ENCODE data around the gene IDE.

DNA sequence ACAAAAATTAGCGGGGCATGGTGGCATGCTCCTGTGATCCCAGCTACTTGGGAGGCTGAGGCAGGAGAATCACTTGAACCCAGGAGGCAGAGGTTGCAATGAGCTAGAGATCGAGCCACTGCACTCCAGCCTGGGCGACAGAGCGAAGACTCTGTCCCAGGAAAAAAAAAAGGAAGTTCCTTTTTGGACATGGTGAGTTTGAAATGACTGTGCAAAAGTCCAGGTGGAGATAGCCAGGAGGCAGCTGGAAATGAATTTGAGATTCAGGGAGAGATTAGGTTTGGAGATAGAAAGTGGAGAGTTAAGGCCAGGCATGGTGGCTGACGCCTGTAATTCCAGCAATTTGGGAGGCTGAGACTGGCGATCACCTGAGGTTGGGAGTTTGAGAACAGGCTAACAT lies 143.8 kb downstream of the IDE start:
- no peak for TF ChIP-seq POLR2A (IDR thresholded peaks at IDR 0.05)
- TF ChIP-seq CTCF (IDR thresholded peaks at IDR 0.05), result no peak

Measured in uterus (tissue), 2 donors.